Gastrocnemius medialis (tissue), 4 donors: ENCODE measurements around the gene PPP1R9B. TPM values are rescaled to one million over a fixed set of nuclear protein-coding genes. Genes with fewer than 3 reads are reported as not detected.

Experiments
- ATAC-seq, 2 donors: fragments of 150-250 bp; one replicate each; pipeline ENCODE4 v1.9.1; 2016
- DNase-seq, 2 donors: peaks; one replicate each; pipeline ENCODE4 v3.0.0-alpha.2; 2019
- H3K27ac ChIP-seq, 4 donors: fragments of 200-600 bp; sonication (generic); 1 replicate in 1 of 4; 2 replicates in 3 of 4; pipeline ENCODE4 v1.5.1; 2016 to 2018; ENCODE audit warnings: mild to moderate bottlenecking in 2 of 4, moderate library complexity in 1 of 4
- H3K27me3 ChIP-seq, 3 donors: fragments of 200-600 bp; sonication (generic) in 2 of 3; 1 replicate in 1 of 3; 2 replicates in 2 of 3; pipeline versions ENCODE4 v1.5.1 to v1.6.0; 2016 to 2019; ENCODE audit warnings: mild to moderate bottlenecking in 1 of 3, moderate library complexity in 1 of 3
- H3K36me3 ChIP-seq, 2 donors: fragments of 200-600 bp; sonication (generic) in 1 of 2; one replicate each; pipeline ENCODE4 v1.5.1; 2017 to 2018
- H3K4me1 ChIP-seq, 2 donors: fragments of 200-600 bp; sonication (generic) in 1 of 2; one replicate each; pipeline ENCODE4 v1.5.1; 2016 to 2017; ENCODE audit warnings: mild to moderate bottlenecking in 2 of 2
- H3K4me3 ChIP-seq, 4 donors: fragments of 200-600 bp; sonication (generic) in 3 of 4; 1 replicate in 1 of 4; 2 replicates in 3 of 4; pipeline ENCODE4 v1.5.1; 2016 to 2019; ENCODE audit warnings: mild to moderate bottlenecking in 2 of 4
- H3K9me3 ChIP-seq, 3 donors: fragments of 200-600 bp; sonication (generic) in 2 of 3; 1 replicate in 1 of 3; 2 replicates in 2 of 3; pipeline ENCODE4 v1.5.1; 2016 to 2019
- CTCF ChIP-seq, 5 experiments: fragments of 450-650 bp in 3 of 5; fragments of 200-600 bp in 2 of 5; sonication (generic) in 2 of 5; IDR thresholded peaks in 4 of 5; conservative IDR thresholded peaks in 1 of 5; 1 replicate in 4 of 5; 2 replicates in 1 of 5; pipeline ENCODE4 v1.5.1; 2016 to 2019; ENCODE audit warnings: antibody characterized with exemption in 5 of 5, mild to moderate bottlenecking in 3 of 5, moderate library complexity in 3 of 5
- POLR2A ChIP-seq, 2 donors: fragments of 450-650 bp; IDR thresholded peaks; one replicate each; pipeline ENCODE4 v1.6.1; 2017; ENCODE audit warnings: antibody characterized with exemption in 2 of 2, mild to moderate bottlenecking in 2 of 2, moderate library complexity in 2 of 2
- in situ Hi-C, 4 donors: fragments of 200-750 bp; cut with MboI; loops; one replicate each; pipeline versions ENCODE4 v1.15.0 to v1.8.0; 2017; ENCODE audit warnings: low sequenced_read_pairs in 4 of 4
- intact Hi-C: fragments of 100-400 bp; cut with DNase I; formaldehyde crosslinking; loops from one replicate; pipeline ENCODE4 v1.15.1; 2023; ENCODE audit warnings: low total_unique reads
- total RNA-seq, 4 donors: library from RNA; depleted of rRNA; stranded (reverse); fragments of >200 nt; gene quantifications; one replicate each; pipeline versions ENCODE4 v1.1.0 to v1.2.3, GENCODE V29; 2016

PPP1R9B gene
- total RNA-seq, 4 donors from 2014 or later: 4.7 to 18.8 (median 11.0) TPM

- no peak for DNase-seq
- intact Hi-C loops: loop anchor here (5.0 kb wide), 1 partner anchor 33 kb away; the partner anchor contains the start of gene SGCA
Observed at GRCh38 chr17:50134206-50135110, 16.0 kb downstream of the PPP1R9B start.

GRCh38 chr17:50133769-50134099 lies 16.7 kb downstream of the PPP1R9B start:
- DNase-seq (no peak), ATAC-seq (peak in 1 of 2 donors; percentile 8)
- peaks cover 0 to 31% of the 10 kb centered on the region in 2 donors for H3K36me3 ChIP-seq
- in situ Hi-C loops: no loop called here
- no peak for TF ChIP-seq POLR2A (IDR thresholded peaks at IDR 0.05)
- no peak for TF ChIP-seq CTCF (IDR thresholded peaks at IDR 0.05 in 4 of 5, conservative IDR thresholded peaks at IDR 0.05 in 1 of 5)
- peaks cover 35 to 47% of the 10 kb centered on the region in 2 donors for H3K4me1 ChIP-seq
- H3K27ac ChIP-seq: peak overlapping the region; percentile 89 to 95 (median 95)
- no peaks in the 10 kb centered on the region for H3K9me3 ChIP-seq
- intact Hi-C loops: loop anchor here (2.0 to 5.0 kb wide), 3 partner anchors 21 to 39 kb away; partner anchors contain the start of genes PDK2 and SGCA
- no peak overlapping the region for H3K4me3 ChIP-seq
- peaks cover 0 to 2% (median 0%) of the 10 kb centered on the region in 3 donors for H3K27me3 ChIP-seq

More at GRCh38 chr17:50134206-50135110, 16.0 kb downstream of the PPP1R9B start:
- H3K36me3 ChIP-seq: peaks cover 0 to 38% of the 10 kb centered on the region in 2 donors
- no peaks in the 10 kb centered on the region for H3K27me3 ChIP-seq
- H3K9me3 ChIP-seq: no peaks in the 10 kb centered on the region
- H3K4me1 ChIP-seq: peaks cover 36 to 43% of the 10 kb centered on the region in 2 donors
- no peak for ATAC-seq
- in situ Hi-C loops: no loop called here
- H3K27ac ChIP-seq: peak overlapping the region; percentile 89 to 95 (median 95)
- no peak overlapping the region for H3K4me3 ChIP-seq
- TF ChIP-seq POLR2A (IDR thresholded peaks at IDR 0.05) (no peak), CTCF (IDR thresholded peaks at IDR 0.05 in 4 of 5, conservative IDR thresholded peaks at IDR 0.05 in 1 of 5) (no peak)

- Histone ChIP-seq H3K27ac (peak overlapping the region; percentile 89 to 95 (median 95)), H3K4me3 (no peak overlapping the region), H3K27me3 (peaks cover 0 to 4% (median 0%) of the 10 kb centered on the region in 3 donors), H3K36me3 (peaks cover 0 to 25% of the 10 kb centered on the region in 2 donors), H3K9me3 (no peaks in the 10 kb centered on the region), H3K4me1 (peaks cover 35 to 47% of the 10 kb centered on the region in 2 donors)
- ATAC-seq (peak; percentile 89 to 93), DNase-seq (peak; percentile 81 to 90)
- in situ Hi-C loops (no loop called here), intact Hi-C loops (loop anchor here (2.0 to 5.0 kb wide), 3 partner anchors 20 to 38 kb away; partner anchors contain the start of genes PDK2 and SGCA)
- TF ChIP-seq CTCF (IDR thresholded peaks at IDR 0.05 in 4 of 5, conservative IDR thresholded peaks at IDR 0.05 in 1 of 5) (no peak), POLR2A (IDR thresholded peaks at IDR 0.05) (no peak)
Observed at GRCh38 chr17:50133028-50133768, 17.3 kb downstream of the PPP1R9B start.

GRCh38 chr17:50132104-50132794 lies 18.2 kb downstream of the PPP1R9B start:
- Histone ChIP-seq H3K27ac (peak overlapping the region; percentile 89 to 95 (median 95)), H3K27me3 (peaks cover 0 to 4% (median 0%) of the 10 kb centered on the region in 3 donors), H3K4me1 (peaks cover 35 to 47% of the 10 kb centered on the region in 2 donors), H3K4me3 (no peak overlapping the region), H3K9me3 (no peaks in the 10 kb centered on the region), H3K36me3 (peaks cover 0 to 16% of the 10 kb centered on the region in 2 donors)
- no peak for ATAC-seq
- in situ Hi-C loops (no loop called here), intact Hi-C loops (loop anchor here (2.0 to 5.0 kb wide), 3 partner anchors 19 to 37 kb away; partner anchors contain the start of genes PDK2 and SGCA)
- TF ChIP-seq CTCF (IDR thresholded peaks at IDR 0.05 in 4 of 5, conservative IDR thresholded peaks at IDR 0.05 in 1 of 5) (no peak), POLR2A (IDR thresholded peaks at IDR 0.05) (no peak)
- no peak for DNase-seq
